Heart left ventricle (tissue), 16 donors: ENCODE measurements around the gene CELF4. TPM values are rescaled to one million over a fixed set of nuclear protein-coding genes. Genes with fewer than 3 reads are reported as not detected.

Source experiments
- ATAC-seq, 4 donors: fragments of 200-7000 bp; cut with Tn5 transposase; one replicate each; pipeline ENCODE4 v1.9.1; 2020 to 2022; ENCODE audit warnings: moderate library complexity in 4 of 4, mild to moderate bottlenecking in 3 of 4, moderate number of reproducible peaks in 1 of 4
- DNase-seq, 5 donors: peaks; one replicate each; pipeline ENCODE4 v3.0.0-alpha.2; 2020
- H3K27ac ChIP-seq, 12 donors: fragments of 200-600 bp; sonication (generic) in 4 of 12; one replicate each; pipeline versions ENCODE4 v1.5.0 to v1.8.0; 2016 to 2022; ENCODE audit warnings: mild to moderate bottlenecking in 2 of 12
- H3K27me3 ChIP-seq, 9 donors: fragments of 200-600 bp; sonication (generic) in 2 of 9; one replicate each; pipeline versions ENCODE4 v1.5.1 to v1.8.0; 2016 to 2022; ENCODE audit warnings: mild to moderate bottlenecking in 3 of 9
- H3K36me3 ChIP-seq, 9 donors: fragments of 200-600 bp; sonication (generic) in 2 of 9; one replicate each; pipeline versions ENCODE4 v1.5.0 to v1.8.0; 2018 to 2022; ENCODE audit warnings: mild to moderate bottlenecking in 2 of 9
- H3K4me1 ChIP-seq, 12 donors: fragments of 200-600 bp; sonication (generic) in 4 of 12; one replicate each; pipeline versions ENCODE4 v1.5.0 to v1.8.0; 2016 to 2022; ENCODE audit warnings: mild to moderate bottlenecking in 3 of 12
- H3K4me3 ChIP-seq, 12 donors: fragments of 200-600 bp; sonication (generic) in 4 of 12; one replicate each; pipeline versions ENCODE4 v1.5.0 to v1.8.0; 2017 to 2022; ENCODE audit warnings: mild to moderate bottlenecking in 9 of 12, moderate library complexity in 4 of 12
- H3K9me3 ChIP-seq, 12 donors: fragments of 200-600 bp; sonication (generic) in 4 of 12; one replicate each; pipeline versions ENCODE4 v1.5.0 to v1.8.0; 2016 to 2022; ENCODE audit warnings: mild to moderate bottlenecking in 1 of 12
- CTCF ChIP-seq, 12 donors: fragments of 200-600 bp; sonication (generic) in 4 of 12; IDR thresholded peaks; one replicate each; pipeline versions ENCODE4 v1.5.0 to v1.8.0; 2018 to 2022; ENCODE audit warnings: antibody characterized with exemption in 12 of 12, mild to moderate bottlenecking in 5 of 12
- POLR2A ChIP-seq, 2 donors: fragments of 450-650 bp; IDR thresholded peaks; one replicate each; pipeline ENCODE4 v1.6.1; 2017; ENCODE audit warnings: antibody characterized with exemption in 2 of 2, mild to moderate bottlenecking in 2 of 2, moderate library complexity in 2 of 2
- WGBS, 4 donors: extraction: QIAGEN DNeasy Blood & Tissue Kit in 2 of 4; methylation state at CpG; one replicate each; pipeline versions ENCODE4 v1.1.5 to v1.1.7; 2013 to 2018; 5-methylcytosine and 5-hydroxymethylcytosine counted together
- intact Hi-C, 10 donors: fragments of 100-400 bp; cut with DNase I; formaldehyde crosslinking; loops; one replicate each; pipeline versions ENCODE4 v1.11.1 to v1.14.2; 2022
- polyA plus RNA-seq, 2 donors: library from polyadenylated mRNA; stranded (reverse); fragments of 200-250 nt; gene quantifications; one replicate each; pipeline ENCODE4 v1.2.3, GENCODE V29; 2013
- total RNA-seq, 9 donors: library from RNA; depleted of rRNA in 2 of 9; stranded (reverse); fragments of >200 nt in 2 of 9; fragmentation: NEBNext Ultra II Directional in 3 of 9; extraction: Animal tissue kit (Norgen Biotek cat#: 25700) in 3 of 9; gene quantifications; one replicate each; pipeline versions ENCODE4 v1.1.0 to v1.2.4, GENCODE V29; 2016 to 2023
- donor health status: ischemic (EF 13 %, LVEDD 7.1; RV severe dilation, severe dysfunction).
- donor health status: healthy with polysubstance abuse.
- donor health status: DM: no; HTN: yes; CAD: no.
- donor health status: DM: no; HTN: no; CAD: no.
- donor health status: ischemic (EF 25% LVEDD 6.9; RV normal size, moderate dysfunction).
- donor health status: ischemic (EF 25% LVEDD 5.7; RV mildly dilated, moderate dysfunction).
- donor health status: healthy.
- donor health status: DM: yes; HTN: yes; CAD: no.
- donor health status: ischemic (EF 35%, LVEDD 5.7; RV mildly dilated, moderate dysfunction).
- donor health status: nonischemic (EF 11% LVEDD 7.7; RV severe dilation, severe dysfunction).
- donor health status: DM: yes; HTN: yes; CAD: no.
- donor health status: PGD.
- donor health status: ischemic (EF 29% LVEDD 5.4; RV normal size, mild dysfunction).
- donor health status: nonischemic (EF 23%, LVEDD 6.1; RV moderate dilation, normal function).

CELF4 gene
- total and polyA plus RNA-seq, 11 donors = 0.11 to 0.67 (median 0.40) TPM; not detected in 3

- Histone ChIP-seq H3K36me3 (no peaks in the 10 kb centered on the region), H3K4me1 (no peaks in the 10 kb centered on the region), H3K9me3 (no peaks in the 10 kb centered on the region), H3K4me3 (no peak overlapping the region), H3K27me3 (peaks cover 0 to 35% (median 0%) of the 10 kb centered on the region in 9 donors), H3K27ac (no peak overlapping the region)
- DNase-seq (no peak), ATAC-seq (no peak)
- intact Hi-C loops = loop anchor here in 2 of 10 donors (10.0 kb wide), 2 partner anchors 126 to 186 kb away; no protein-coding TSS in a partner anchor
- TF ChIP-seq CTCF (IDR thresholded peaks at IDR 0.05) = no peak
- TF ChIP-seq POLR2A (IDR thresholded peaks at IDR 0.05) = no peak
- 72 to 83% (median 75%) methylated on average over 2 of the region's 2 CpGs for WGBS, 4 donors
These were observed 216.9 kb downstream of the CELF4 start for GRCh38 chr18:37348729-37349128.

DNA sequence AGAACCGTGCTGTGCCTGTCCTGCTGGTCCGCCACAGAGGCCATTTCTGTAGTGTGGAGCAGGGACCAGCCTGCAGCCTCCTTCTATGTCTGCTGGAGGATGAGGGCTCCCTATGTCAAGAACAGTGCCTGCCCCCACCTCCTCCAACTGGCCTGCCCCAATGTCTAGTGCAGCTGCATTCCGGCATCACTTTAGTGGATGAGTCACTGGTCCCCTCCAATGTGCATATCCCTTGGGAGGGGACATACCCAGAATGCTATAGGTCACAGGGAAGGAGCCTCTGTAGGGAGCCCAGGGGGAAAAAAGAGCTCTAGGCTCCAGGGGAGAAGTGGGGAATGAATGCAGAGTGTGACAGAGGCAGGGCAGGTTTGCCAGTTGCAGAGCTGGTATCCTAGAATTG, 219.6 kb downstream of the CELF4 start:
- Histone ChIP-seq H3K36me3 (no peaks in the 10 kb centered on the region), H3K4me1 (no peaks in the 10 kb centered on the region), H3K27ac (no peak overlapping the region), H3K27me3 (peaks cover 0 to 39% (median 0%) of the 10 kb centered on the region in 9 donors), H3K4me3 (no peak overlapping the region), H3K9me3 (no peaks in the 10 kb centered on the region)
- 52 to 65% (median 63%) methylated on average over 2 to 3 of the region's 3 CpGs for WGBS, 4 donors
- ATAC-seq = no peak
- DNase-seq = no peak
- TF ChIP-seq POLR2A (IDR thresholded peaks at IDR 0.05) = no peak
- TF ChIP-seq CTCF (IDR thresholded peaks at IDR 0.05) = no peak
- intact Hi-C loops = loop anchor here in 2 of 10 donors (10.0 kb wide), 2 partner anchors 129 to 189 kb away; no protein-coding TSS in a partner anchor

GRCh38 chr18:37343542-37343851, 222.1 kb downstream of the CELF4 start:
- H3K36me3 ChIP-seq = no peaks in the 10 kb centered on the region
- H3K27me3 ChIP-seq = peaks cover 0 to 39% (median 0%) of the 10 kb centered on the region in 9 donors
- H3K9me3 ChIP-seq = no peaks in the 10 kb centered on the region
- ATAC-seq (no peak), DNase-seq (no peak)
- H3K27ac ChIP-seq = no peak overlapping the region
- no peak overlapping the region for H3K4me3 ChIP-seq
- 23 to 42% (median 28%) methylated on average over 7 of the region's 7 CpGs for WGBS, 4 donors
- TF ChIP-seq CTCF (IDR thresholded peaks at IDR 0.05) = no peak
- no peak for TF ChIP-seq POLR2A (IDR thresholded peaks at IDR 0.05)
- intact Hi-C loops = loop anchor here in 6 of 10 donors (1.0 to 10.0 kb wide), 5 partner anchors 131 to 195 kb away; no protein-coding TSS in a partner anchor
- no peaks in the 10 kb centered on the region for H3K4me1 ChIP-seq

- H3K9me3 ChIP-seq = no peaks in the 10 kb centered on the region
- intact Hi-C loops = loop anchor here in 5 of 10 donors (2.0 to 10.0 kb wide), 4 partner anchors 133 to 197 kb away; no protein-coding TSS in a partner anchor
- no peaks in the 10 kb centered on the region for H3K36me3 ChIP-seq
- 78 to 82% (median 79%) methylated on average over 5 of the region's 5 CpGs for WGBS, 4 donors
- ATAC-seq (no peak), DNase-seq (no peak)
- TF ChIP-seq CTCF (IDR thresholded peaks at IDR 0.05) (no peak), POLR2A (IDR thresholded peaks at IDR 0.05) (no peak)
- H3K4me3 ChIP-seq = no peak overlapping the region
- peaks cover 0 to 28% (median 0%) of the 10 kb centered on the region in 9 donors for H3K27me3 ChIP-seq
- no peaks in the 10 kb centered on the region for H3K4me1 ChIP-seq
- no peak overlapping the region for H3K27ac ChIP-seq
These were observed 224.0 kb downstream of the CELF4 start for GRCh38 chr18:37341473-37342086.
